Coronary artery (tissue), 2 donors: ENCODE measurements around the gene THAP5.

Experiments
- DNase-seq: peaks from one replicate; pipeline ENCODE4 v3.0.0-alpha.2; 2017; ENCODE audit warnings: low spot score
- H3K27ac ChIP-seq, 2 donors: fragments of 200-600 bp; sonication (generic); one replicate each; pipeline ENCODE4 v1.5.1; 2016 to 2019
- H3K4me3 ChIP-seq: fragments of 200-600 bp; sonication (generic); 2 replicates; pipeline ENCODE4 v1.5.1; 2016; ENCODE audit warnings: mild to moderate bottlenecking, moderate library complexity
- TF ChIP-seq, protein P1 (sequence below): fragments of 200-600 bp; sonication (generic); IDR thresholded peaks from one replicate; pipeline ENCODE4 v1.5.1; 2019; ENCODE audit warnings: antibody characterized with exemption

THAP5 gene

DNA sequence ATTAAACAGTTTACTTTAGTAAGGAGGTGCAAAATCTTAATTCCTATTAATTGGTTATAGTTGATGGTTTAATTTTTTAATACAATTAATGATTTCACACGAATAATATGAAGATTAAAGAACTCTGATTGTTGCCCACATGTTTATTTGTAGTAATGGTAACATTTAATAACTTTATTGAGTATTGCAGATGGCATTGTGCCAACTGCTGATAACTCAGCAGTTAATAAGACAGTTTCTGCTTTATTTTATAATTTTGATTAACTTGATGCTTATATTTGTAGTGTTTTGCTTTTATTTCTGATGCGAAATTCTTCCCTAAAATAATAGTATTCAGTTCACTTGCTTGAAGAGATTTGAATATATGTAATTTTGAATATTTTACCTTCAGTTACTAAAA lies 3.0 kb upstream of the THAP5 start:
- H3K27ac ChIP-seq: no peak overlapping the region
- TF ChIP-seq, protein P1, sequence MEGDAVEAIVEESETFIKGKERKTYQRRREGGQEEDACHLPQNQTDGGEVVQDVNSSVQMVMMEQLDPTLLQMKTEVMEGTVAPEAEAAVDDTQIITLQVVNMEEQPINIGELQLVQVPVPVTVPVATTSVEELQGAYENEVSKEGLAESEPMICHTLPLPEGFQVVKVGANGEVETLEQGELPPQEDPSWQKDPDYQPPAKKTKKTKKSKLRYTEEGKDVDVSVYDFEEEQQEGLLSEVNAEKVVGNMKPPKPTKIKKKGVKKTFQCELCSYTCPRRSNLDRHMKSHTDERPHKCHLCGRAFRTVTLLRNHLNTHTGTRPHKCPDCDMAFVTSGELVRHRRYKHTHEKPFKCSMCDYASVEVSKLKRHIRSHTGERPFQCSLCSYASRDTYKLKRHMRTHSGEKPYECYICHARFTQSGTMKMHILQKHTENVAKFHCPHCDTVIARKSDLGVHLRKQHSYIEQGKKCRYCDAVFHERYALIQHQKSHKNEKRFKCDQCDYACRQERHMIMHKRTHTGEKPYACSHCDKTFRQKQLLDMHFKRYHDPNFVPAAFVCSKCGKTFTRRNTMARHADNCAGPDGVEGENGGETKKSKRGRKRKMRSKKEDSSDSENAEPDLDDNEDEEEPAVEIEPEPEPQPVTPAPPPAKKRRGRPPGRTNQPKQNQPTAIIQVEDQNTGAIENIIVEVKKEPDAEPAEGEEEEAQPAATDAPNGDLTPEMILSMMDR: no peak
- no peak for DNase-seq
- no peak overlapping the region for H3K4me3 ChIP-seq

DNA sequence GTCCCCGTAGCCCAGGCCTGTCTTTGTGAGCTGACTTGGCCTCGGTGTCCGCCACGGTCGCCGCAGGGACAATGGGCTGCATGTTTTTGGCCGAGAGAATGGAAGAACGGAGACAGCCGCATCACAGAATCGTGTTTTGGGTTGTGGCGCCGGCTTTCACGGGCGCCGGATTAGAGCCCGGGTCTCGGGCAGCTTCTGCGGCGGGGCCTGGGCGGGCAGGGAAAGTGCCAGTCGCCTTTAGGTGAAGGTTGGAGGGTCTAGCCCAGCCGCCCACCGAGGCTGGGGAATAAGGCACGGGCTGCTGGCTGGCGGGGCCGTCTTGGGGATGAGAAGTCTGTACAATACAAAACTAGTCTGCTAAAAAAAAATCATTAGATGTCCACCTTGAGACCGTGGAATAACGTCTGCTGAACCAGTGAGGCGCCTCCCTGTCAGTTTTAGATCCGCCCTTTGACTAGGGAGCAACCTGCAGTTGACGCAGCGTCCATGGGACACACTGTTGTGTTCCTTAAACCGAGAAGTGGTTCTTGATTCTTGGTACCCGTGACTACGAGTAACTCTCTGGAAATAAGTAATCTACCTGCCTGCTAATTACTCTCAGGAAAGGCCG lies 745 bp upstream of the THAP5 start:
- peak; percentile 75 for DNase-seq
- TF ChIP-seq, protein P1: no peak
- peak overlapping the region; percentile 94 to 97 for H3K27ac ChIP-seq
- peak overlapping the region; percentile 77 for H3K4me3 ChIP-seq

DNA sequence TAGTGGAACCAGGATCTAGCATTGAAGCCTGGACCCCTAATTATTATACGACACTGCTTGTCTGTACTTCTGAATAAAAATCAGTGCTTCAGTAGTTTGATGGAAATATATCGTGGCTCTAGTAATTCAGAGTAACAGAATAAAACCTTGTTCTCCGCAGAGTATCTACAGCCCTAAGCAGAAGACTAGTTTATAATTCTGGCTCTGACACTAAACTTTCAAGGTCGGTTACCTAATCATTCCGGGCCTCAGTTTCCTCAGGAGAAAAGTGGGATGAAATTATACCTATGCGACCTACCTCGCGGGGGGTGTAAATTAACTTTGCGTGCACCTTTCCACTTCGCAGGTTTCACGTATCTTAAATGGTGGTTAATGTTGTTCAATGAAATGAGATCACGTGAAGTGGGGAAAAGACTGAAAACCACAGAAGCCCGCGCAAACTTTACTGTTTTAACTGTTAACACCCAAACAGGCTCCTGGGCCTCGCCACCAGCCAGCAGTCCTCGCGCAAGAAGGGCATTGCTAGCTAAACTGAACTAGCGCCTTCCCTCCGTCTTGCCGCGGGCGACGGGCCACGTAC lies 615 bp downstream of the THAP5 start:
- peak overlapping the region; percentile 77 for H3K4me3 ChIP-seq
- H3K27ac ChIP-seq: peak overlapping the region; percentile 94 to 97
- TF ChIP-seq, protein P1: no peak
- DNase-seq: no peak

DNA sequence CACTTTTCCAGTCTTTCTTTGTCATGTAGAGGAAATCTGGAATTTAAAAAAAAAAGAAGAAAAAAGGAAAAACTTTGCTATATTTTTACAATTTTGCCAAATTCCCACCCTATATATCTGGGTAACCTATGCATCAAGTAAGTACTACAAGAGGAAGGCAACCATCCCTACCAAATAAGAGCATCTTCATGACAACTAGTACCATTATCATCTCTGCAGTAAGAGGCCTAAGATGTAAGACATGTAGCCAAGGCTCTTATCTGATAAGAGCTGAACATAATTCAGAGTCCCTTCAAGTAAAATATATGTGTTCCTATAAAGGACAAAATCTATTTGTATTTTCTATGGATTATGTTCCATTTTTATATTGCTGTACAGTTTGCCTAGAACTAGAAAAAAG lies 3.5 kb downstream of the THAP5 start:
- Histone ChIP-seq H3K27ac (no peak overlapping the region), H3K4me3 (no peak overlapping the region)
- TF ChIP-seq, protein P1: no peak
- no peak for DNase-seq

DNA sequence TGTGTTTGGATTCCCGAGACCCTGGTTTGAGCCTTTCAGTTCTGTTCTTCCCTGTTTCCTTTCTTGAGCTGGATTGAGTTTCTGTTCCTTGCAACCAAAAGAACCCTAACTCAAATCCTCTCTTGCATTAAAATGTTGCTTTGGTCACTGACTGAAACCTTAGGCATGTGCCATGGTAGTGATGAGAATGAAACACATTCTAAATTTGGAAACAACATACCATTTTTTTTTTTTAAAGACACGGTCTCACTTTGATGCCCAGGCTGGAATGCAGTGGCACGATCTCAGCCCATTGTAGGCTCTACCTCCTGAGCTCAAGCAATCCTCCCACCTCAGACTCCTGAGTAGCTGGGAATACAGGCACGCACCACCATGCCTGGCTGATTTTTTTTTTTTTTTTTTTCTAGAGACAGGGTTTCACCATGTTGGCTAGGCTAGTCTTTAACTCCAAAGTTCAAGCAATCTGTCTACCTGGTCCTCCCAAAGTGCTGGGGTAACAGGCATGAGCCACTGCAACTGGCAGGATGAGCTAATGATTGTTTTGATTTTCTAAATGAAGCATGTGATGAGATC lies 8.4 kb downstream of the THAP5 start:
- DNase-seq: no peak
- Histone ChIP-seq H3K27ac (no peak overlapping the region), H3K4me3 (no peak overlapping the region)
- TF ChIP-seq, protein P1: no peak

DNA sequence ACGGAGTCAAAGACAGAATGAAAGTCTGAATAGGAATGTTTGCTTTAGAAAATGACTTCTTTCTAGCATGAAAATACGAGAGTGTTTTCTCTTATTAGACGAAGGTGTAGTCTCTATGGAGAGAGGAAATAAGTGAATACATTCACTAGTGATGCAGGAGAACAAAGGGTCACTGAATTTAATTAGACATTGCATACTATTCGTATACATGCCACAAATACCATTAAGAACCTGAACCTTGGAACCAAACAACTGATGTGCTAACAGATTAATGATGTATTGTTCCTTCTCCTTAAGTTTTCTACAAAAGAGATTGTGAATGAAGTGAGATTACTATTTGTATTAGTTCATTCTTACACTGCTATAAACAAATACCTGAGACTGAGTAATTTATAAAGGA lies 10.3 kb downstream of the THAP5 start:
- no peak overlapping the region for H3K27ac ChIP-seq
- no peak overlapping the region for H3K4me3 ChIP-seq
- TF ChIP-seq, protein P1: no peak
- DNase-seq: no peak

DNA sequence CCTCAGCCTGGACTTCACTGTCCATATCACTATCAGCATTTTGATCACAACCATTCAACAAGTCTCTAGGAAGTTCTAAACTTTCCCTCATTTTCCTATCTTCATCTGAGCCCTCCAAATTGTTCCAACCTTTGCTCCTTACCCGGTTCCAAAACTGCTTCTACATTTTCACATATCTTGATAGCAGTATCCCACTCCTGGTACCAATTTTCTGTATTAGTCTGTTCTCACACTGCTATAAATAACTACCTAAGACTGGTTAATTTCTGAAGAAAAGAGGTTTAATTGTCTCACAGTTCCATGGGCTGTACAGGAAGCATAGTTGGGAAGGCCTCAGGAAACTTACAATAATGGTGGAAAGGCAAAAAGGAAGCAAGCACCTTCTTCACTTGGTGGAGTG lies 11.9 kb downstream of the THAP5 start:
- Histone ChIP-seq H3K27ac (no peak overlapping the region), H3K4me3 (no peak overlapping the region)
- TF ChIP-seq, protein P1: no peak
- no peak for DNase-seq
